NCI-H1417 (cell line): Measurements from ENCODE around the gene AQP2.
"Not testable (repeated sequence)": the region's sequence is repeated elsewhere in the genome, so short reads cannot be mapped to it uniquely, and the experiment has no call there.

Source experiments
- DNase-seq, 3 experiments: peaks; one replicate each; lab custom pipeline; 2025; lab: John Stamatoyannopoulos, UW

AQP2 gene

DNA sequence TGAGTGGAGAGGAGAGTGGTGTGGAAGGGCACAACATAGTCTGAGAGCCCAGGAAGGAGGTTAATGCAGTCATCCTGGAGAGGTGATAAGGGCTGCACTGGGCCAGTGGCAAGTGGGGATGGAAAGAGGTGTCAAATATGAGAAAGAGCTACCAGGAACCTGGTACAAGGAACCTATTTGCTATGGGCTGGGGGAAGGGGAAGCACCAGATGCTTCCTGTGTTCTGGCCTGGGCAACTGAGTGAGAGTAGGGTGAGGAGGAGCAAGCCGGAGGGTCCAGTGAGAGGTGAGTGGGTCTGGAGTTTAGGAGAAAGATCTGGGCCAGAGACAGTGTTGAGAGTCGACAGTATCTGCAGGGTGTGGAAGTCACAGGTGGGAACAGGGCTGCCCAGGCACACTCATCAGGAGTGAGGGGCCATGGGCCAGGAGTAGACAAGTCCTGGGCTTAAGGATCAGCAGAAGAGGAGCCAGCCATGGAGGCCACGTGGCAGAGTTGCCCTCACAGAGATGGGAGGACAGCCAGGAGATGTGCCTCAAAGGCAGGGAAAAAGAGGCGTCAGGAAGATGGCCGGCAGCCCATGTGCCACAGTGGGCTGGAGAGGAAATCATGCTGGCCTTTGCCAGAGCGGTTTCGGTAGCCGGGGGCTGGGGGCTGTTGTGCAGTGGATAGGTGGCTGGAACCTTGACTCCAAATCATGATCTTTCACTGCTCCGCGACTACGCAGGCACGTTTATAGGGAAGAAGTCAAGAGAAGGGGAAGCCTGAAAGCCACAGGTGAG, 19.3 kb downstream of the AQP2 start:
- DNase-seq = no peak

DNA sequence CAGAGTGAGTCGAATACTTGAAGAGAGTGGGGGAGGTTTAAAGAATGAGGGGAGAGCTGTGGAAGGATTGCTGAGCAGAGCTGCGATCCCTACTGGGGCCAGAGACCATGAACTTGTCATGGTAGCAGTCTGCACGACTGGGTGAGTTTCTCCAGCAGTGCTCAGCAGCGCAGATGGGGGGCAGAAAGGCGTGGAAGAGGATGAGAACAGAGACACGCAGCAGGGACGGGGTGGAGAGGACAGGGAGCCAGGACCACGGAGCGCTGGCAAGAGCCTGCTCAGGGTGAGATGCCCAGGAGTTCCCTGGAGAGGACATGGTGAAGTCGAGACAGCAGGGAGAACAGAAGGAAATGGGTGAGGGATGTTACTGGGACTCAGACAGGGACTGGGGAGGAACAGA, 20.1 kb downstream of the AQP2 start:
- no peak for DNase-seq

DNA sequence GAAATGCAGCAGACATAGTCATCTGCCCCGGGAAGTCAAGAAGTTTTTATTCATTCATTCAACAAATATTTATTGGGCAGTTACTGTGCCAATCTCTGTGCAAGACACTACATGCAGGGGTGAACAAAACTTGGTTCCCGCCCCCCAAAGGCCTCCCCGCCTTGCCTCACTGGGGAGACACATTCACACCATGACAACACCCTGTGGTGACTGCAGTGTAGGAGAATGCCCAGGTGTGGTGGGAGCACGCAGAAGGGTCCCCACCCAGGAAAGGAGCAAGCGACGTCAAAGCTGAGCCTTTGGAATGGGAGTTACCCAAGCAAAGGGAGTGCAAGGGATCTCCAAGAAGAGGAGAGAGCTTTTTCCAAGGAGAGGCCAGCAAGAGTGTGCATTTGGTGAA, 20.6 kb downstream of the AQP2 start:
- DNase-seq = no peak

DNA sequence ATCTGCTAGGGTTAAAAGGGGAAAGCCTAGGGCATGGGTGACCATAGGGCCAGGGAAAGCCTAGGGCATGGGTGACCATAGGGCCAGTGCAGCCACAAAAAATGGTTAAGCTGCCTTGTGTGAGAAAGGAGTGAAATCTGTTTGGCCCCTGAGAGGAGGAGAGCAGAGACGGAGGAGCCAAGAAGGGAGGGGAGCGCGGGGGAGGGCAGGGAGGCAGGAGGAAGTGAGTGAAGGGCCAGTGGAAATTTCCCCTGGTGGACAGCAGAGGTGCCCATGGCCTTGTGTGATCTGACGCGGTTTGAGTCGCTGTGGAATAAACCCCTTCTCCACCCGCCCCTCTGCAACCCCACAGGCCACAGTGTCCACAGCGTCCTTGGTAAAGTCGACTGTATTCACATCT, 21.6 kb downstream of the AQP2 start:
- no peak for DNase-seq

DNA sequence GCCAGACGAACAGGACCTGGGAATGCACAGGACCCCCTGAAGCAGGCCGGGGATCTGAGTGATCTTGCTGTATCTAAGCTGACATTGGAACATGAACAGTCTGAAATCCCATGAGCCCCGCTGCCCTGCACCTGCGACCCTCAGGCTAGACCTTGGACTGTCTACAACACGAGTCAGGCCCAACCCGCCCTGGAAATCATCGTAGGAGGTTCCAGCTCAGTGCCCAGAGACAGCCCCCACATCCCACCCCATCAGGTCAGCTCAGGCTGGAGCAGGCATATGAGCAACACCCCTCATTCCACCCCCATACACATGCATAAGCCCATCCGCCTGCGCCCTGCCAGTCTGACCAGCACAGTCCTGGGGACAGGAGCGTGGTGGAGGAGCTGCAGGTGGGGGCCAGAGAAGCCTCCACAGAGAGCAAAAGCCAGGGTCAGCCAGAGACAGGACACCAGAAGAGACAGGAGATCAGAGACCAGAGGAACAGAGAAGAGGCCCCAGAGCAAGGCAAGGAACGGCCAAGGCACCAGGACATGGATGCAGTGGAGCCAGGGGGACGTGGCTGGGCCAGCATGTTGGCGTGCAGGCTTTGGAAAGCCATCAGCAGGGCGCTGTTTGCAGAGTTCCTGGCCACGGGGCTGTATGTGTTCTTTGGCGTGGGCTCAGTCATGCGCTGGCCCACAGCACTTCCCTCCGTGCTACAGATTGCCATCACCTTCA, 22.3 kb downstream of the AQP2 start, which contains the start of gene AQP6:
Gene AQP6, plus strand, starts transcription at position 307 of the 720 bp plus-strand sequence. Its CDS starts 227 bp downstream, at position 534.
- DNase-seq = no peak

DNA sequence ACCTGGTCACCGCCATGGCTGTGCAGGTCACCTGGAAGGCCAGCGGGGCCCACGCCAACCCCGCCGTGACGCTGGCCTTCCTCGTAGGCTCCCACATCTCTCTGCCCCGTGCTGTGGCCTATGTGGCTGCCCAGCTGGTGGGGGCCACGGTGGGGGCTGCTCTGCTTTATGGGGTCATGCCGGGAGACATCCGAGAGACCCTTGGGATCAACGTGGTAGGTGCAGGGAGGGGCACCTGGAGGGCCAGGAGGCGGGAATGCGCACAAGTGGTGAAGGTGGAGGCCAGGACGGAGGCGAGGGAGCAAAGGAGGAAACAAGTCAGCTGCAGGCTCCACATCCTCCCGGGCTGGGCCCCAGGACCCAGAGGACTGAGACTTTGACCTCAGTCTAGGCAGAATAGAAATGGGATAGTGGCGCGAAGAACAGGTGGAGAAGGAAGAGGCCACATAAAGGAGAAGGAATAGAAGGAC, 22.9 kb downstream of the AQP2 start:
- no peak for DNase-seq

DNA sequence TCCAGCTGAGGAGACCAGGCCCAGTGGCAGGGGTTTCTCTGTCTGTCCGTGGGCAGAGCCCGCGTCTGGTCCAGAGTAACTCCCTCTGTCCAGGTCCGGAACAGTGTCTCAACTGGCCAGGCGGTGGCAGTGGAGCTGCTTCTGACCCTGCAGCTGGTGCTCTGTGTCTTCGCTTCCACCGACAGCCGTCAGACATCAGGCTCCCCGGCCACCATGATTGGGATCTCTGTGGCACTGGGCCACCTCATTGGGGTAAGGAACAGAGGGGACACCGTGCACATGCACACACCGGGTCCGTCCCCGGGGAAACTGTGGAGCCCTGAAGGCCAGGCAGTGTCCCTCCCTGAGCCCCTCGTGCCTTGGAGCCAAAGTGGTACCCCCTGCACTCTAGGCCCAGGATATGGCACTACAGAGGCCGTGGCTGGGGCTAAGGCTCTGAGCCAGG, 23.7 kb downstream of the AQP2 start:
- DNase-seq = no peak

DNA sequence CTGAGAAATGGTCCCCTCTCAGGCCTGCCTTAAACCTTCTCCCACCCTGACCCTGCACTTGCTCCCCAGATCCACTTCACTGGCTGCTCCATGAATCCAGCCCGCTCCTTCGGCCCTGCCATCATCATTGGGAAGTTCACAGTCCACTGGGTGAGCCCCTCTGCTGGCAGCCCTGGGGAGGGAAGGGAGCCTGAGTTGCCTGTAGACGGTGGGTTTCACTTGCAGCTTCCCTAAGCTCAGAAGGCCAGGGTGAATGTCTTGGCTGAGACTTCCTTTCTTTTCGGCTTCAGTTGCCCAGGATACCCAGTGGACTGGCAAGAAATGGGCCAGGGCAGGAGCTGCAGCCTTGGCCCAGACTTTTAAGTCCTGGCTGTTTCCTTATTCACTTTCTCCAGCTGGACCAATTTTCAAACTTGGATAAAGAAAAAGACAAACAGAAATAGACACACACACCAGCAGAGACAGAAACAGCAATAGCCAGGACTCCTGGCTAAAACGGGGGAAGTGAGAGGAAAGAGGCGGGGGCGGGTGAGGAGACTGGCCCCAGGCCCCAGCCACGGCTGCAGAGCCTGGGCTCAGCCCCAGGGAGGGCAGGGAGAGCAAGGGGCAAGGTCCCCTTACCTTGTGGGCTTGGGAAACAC, 24.3 kb downstream of the AQP2 start:
- no peak for DNase-seq

DNA sequence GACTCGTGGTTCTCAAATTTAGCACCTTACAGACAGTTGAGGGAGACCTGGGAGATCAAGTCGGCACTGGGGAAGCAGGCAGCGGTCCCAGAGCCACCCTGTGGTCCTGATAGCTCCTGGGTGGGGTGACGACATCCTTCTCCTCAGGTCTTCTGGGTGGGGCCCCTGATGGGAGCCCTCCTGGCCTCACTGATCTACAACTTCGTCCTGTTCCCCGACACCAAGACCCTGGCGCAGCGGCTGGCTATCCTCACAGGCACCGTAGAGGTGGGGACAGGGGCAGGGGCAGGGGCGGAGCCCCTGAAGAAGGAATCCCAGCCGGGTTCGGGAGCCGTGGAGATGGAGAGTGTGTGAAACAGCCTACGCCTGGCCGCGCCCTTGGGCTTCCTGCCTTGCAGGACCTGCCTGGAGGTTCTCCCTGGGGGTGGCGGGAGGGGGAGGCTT, 24.8 kb downstream of the AQP2 start:
- no peak for DNase-seq

DNA sequence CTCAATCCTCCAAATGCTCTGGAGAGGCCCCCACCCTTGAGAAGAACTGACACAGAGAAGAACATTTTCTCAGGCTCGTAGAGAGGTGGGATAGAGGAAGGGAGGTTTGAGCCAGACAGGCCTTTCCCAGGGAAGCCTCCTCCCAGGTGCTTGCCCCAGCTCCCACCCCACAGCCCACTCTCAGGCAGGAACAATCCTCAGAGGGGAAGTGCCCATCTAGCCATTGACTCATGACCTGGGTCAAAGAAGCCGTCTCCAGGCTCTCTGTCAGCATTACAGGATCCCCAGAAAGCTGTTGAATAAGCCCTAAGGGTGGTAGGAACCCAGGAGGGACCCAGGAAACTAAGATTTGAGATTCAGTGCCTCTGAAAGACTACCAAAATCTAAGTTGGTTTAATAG, 26.0 kb downstream of the AQP2 start:
- DNase-seq = no peak

DNA sequence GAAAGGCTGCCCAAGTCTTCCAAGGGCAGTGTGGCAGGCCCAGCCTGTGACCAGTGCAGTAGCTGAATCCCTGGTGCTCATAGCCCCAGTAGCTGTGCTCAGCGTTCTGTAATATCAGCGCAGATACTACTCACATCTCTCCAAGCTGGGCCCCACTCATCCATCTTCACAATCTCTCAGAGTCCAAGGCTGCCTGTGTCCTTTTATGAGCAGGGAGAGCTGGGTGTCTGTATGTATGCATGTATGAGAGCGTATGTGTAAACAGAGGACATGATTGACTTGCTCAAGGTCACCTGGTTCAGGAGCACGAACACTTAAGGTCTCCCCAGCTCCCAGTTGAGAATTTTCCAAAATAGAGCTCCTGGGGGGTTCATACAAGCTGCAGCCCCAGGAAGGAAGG, 27.6 kb downstream of the AQP2 start:
- DNase-seq = no peak

DNA sequence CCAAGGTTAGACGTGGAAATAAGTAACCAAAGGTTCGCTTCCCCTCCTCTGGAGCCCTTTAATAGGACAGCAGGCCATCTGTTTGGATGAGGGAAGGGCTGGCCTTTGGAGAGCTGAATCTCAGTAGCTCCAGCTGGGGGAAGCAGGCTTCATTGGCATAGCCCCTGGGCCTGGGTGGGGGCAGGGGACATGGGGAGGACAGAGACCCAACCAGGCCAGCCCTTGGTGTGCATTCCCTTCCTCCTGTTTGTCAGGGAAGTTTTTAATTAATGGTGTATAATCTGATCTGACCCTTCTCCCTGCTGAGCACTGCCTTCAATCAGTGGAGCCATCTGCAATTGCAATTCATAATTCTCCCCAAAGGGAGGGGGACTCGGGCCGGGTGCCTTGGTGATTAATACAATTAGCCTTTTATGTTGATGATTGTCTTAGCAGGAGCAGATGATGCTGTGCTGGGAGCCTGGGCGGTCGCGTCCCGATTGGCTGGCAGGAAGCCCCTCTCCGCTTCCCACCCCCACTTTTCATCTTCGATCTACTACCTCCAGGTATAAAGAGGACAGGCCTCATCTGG, 28.6 kb downstream of the AQP2 start:
- no peak for DNase-seq

DNA sequence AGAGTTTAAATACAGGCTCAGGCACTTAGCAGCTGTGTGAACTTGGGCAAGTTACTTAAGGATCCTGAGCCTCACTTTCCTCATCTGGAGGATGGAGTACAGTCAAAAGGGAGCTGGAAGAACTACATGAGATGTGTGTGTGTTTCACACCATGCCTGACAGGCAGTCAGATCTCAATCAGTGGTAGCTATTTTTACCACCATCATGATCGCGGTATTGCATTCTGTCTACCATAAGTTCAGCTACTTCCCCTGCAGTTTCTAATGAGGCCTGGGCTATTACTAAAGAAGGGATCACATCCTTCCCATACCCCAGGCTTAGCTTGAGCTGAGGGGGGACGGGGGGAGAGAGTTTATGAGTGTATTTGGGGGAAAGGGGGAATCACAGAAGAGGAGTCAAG, 29.3 kb downstream of the AQP2 start:
- DNase-seq = no peak

DNA sequence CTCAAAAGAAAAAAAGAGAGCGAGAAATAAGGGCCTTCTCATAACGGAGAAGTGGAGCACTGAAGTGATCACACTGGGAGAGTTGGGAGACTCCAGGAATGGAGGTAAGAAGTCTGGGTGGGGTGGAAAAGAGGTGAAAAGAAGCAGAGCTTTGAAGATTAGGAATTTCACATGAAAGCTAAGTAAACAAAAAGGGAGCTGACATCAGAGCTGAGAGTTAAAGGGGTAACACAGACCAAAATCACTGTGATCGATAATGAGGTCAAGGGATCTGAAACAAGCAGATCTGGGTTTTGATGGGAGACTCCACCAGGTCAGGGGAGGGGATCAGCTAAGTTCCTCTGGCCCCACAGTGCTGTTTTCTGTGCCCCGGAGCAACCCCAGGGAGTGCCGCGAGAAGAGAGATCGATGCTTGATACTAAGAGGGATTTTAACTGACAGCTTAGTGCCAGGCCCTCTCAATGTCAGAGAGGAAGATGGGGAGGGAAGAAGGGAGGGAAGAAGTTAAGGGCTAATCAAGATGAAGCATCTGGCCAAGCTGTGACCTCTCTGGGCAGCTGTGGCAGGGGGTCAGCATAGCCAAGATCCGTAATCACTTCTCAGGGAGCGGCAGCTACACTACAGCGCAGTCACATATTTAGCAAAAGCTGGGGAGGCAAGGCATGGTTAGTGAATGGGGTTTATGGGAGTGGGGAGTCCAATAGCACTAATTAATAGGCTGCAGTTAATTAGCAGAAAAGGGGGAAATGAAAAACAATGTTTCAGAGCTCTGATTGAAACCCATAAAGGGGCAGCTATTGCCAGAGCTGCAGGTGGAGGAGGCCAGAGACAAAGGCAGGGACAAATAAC, 30.2 kb downstream of the AQP2 start:
- no peak for DNase-seq

DNA sequence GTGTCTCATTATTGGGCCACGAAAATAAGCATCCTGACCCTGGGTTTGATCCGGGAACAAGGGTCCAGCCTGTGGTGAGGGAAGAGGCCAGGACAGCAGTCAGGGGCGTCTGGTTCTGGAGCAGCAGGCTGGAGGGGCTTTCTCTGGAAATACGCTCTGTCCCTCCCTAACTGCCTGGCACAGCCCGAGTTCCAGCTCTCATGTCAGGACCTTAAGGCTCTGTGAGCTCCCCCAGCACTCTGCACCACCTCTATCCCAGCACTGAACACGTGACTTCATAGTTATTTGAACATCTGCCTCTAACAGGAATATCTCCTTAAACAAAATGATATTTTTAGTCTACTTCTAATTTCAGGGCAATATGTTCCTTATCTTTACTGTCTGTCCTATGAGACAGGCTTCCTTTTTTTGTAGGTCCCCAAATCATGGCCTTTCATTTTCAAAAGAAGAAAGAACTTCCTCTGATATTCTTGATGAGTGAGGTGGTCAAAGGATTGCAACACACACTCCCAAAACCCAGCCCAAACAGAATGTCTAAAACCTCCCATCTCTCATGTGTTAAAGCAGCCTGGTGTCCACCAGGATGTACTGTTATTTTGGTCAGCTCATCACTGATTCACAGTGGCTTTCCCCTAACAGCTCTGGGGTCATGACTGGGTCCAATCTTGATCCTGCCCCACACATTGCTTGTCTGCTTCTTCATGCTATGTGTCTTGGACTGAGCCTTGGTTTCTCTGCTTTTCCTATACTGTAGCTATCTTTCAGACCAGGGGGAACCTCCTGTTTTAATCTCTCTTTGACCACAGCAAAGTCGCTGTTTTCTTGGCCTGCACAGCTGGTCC, 31.9 kb downstream of the AQP2 start:
- no peak for DNase-seq

DNA sequence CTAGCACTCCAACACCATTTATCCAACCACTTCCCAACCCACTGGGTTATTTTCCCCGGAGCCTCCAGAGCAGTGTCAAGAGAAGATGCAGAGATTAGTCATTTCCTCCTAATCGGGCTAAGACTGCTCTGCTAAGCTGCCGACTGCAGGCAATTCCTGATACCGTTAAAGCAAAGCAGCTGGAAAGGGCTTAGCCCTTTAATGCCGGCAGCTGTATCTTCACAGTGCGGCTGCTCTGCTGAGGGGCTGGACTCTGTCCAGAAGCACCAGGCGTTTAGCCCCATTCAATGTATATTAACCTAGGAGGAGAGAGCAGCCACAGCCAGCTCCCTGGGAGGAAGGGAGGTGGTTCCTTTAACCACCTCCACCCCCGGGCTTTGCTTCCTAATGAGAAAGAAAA, 33.4 kb downstream of the AQP2 start:
- DNase-seq = peak in 1 of 3 experiments; percentile 14

DNA sequence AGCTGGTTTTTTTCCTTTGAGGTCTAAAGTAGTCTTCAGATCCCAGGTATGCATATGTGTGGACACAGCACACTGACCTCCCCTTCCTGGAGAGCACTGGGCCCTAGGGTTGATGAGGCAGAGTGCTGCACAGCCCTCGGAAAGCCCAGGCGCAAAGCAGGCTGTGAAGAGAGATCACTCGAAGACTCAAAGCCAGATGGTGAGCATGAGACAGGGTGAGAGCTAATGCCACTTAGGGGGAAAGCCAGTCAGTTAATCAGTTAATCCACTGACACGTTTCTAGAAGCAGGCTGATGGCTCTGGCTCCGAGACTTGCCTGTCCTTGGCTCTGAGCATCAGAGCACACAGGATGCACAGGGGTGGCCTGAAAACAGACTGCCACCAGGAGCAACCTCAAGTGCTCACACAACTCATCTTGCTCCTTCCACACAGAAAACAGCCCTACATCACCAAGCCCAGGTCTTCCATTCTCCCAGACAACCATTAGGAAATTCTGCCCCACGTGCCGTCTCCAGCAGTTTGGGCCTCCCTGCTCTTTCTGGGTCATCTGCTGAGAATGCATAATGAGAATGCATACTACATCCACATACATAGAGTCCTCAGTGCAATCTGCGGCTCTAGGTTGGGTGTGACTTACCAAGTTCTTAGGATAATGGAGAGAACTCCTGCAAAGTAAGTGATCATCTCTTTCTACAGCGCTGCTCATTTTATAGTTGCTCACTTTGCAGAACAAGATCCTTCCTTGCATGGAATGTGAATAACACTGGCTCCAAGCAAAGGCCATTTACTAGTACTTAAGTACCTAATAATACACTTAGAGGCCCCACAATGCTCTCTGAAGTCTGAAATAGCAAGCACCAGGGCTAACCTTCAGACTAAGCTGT, 34.2 kb downstream of the AQP2 start:
- DNase-seq = no peak

DNA sequence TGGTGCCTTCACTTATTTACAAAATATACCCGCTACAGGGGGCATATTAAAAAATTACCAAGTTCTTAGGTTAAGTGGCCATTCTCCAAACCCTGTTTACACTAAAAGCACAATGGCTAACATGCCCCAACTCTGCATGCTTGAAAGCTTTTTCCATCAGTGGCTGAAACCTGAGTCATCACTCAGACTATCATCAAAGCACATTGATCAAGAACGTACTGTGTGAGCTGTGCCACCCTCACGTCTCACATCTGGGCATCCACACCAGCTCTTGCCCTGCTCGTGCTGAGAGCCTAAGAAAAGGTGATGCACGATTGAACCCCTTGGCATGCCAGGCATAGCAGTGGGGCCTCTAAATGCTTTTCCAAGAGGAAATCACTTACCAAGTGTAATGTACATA, 35.4 kb downstream of the AQP2 start:
- DNase-seq = no peak

DNA sequence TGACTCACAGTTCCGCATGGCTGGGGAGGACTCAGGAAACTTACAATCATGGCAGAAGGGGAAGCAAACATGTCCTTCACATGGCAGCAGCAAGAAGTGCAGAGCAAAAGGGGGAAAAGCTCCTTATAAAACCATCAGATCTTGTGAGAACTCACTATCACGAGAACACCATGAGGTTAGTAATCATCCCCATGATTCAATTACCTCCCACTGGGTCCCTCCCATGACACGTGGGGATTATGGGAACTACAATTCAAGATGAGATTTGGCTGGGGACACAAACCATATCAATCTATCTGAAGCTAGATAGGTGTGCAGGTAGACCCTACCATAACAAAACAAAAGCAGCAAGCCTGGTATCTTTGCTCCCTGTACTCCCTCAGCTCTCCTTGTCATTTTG, 35.9 kb downstream of the AQP2 start:
- DNase-seq = not testable (repeated sequence)
